Measurements from ENCODE around the gene ABHD16A. TPM values are rescaled to one million over a fixed set of nuclear protein-coding genes. Genes with fewer than 3 reads are reported as not detected.

ABHD16A gene
- total and polyA plus RNA-seq, 2 of the 13 experiments (the other 11 are each of a cell fraction or from before 2014, with no cell fraction given) = 43.5 to 45.4 TPM

DNA sequence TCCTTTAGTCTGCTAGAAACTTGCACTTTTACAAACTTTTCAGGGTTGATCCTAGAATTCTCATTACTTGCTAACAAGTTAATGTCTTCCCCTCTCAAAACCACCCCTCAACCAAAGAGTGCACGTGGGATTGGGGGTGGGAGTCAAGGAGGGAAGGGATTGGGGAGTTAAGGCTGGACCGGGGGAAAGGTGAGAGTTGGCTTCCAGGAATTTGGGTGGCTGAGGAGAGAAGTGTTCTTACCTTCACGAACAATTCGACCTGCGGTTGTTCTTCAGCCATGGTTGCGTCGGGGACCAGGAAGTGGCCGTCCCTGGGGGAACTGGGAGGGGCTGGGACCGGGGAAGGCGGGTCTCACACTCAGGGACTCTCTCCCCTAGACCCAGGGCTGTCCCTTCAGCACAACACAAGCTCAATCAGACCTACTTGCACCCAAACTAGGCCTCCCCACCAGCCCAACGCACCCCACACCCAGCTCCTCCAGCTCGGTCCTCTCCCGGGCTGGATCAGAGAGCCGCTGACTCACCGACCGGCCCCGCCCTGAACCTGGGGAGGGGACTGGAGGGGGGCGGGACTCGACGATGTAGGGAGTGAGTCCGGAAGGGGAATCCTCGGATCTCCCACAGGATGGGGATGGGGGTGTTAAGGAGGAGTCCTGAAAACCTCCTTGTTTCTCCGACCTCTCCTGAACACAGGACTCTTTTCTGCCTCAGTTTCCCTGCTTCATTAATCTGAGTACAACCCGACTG lies 33.1 kb upstream of the ABHD16A start, which contains the start of gene CLIC1 (continued):
- TF ChIP-seq POLR2AphosphoS5 (IDR thresholded peaks at IDR 0.05; ENCODE audit: low read depth, low read length) (peak; percentile 94), ARID2 (CRISPR knock-in tag; IDR thresholded peaks at IDR 0.05; ENCODE audit: borderline replicate concordance) (peak; percentile 16; the same call in 1 of the 2 replicates), REXO4 (CRISPR knock-in tag; IDR thresholded peaks at IDR 0.05; ENCODE audit: borderline replicate concordance) (no peak), GLI4 (CRISPR knock-in tag; IDR thresholded peaks at IDR 0.05; ENCODE audit: borderline replicate concordance) (peak; percentile 7; the same call in 1 of the 2 replicates), DR1 (CRISPR knock-in tag; IDR thresholded peaks at IDR 0.05) (peak; percentile 41; the same call in 1 of the 2 replicates), ERF (CRISPR knock-in tag; IDR thresholded peaks at IDR 0.05) (peak; percentile 72), NFE2L1 (CRISPR knock-in tag; IDR thresholded peaks at IDR 0.05; ENCODE audit: borderline replicate concordance) (peak; percentile 66; the same call in 1 of the 2 replicates), ZNF12 (CRISPR knock-in tag; IDR thresholded peaks at IDR 0.05) (no peak; the same call in 1 of the 2 replicates), ZFP36 (IDR thresholded peaks at IDR 0.05; ENCODE audit: borderline replicate concordance, low read depth, low read length, partially characterized antibody) (no peak), GATA4 (IDR thresholded peaks at IDR 0.05; ENCODE audit: borderline replicate concordance, low read depth) (no peak; the same call in 1 of the 2 replicates), PRDM15 (CRISPR knock-in tag; IDR thresholded peaks at IDR 0.05) (peak; percentile 62; the same call in 1 of the 2 replicates), ZC3H4 (CRISPR knock-in tag; IDR thresholded peaks at IDR 0.05; ENCODE audit: borderline replicate concordance) (no peak), NFATC3 (CRISPR knock-in tag; IDR thresholded peaks at IDR 0.05) (no peak), ZNF460 (CRISPR knock-in tag; IDR thresholded peaks at IDR 0.05; ENCODE audit: borderline replicate concordance) (no peak), ZNF124 (CRISPR knock-in tag; IDR thresholded peaks at IDR 0.05) (0 out of 2 replicates have a peak, but pooled peaks have one; percentile 33), ZBTB46 (CRISPR knock-in tag; IDR thresholded peaks at IDR 0.05; ENCODE audit: borderline replicate concordance) (no peak), CAMTA2 (CRISPR knock-in tag; IDR thresholded peaks at IDR 0.05; ENCODE audit: borderline replicate concordance) (peak; percentile 58; the same call in 1 of the 2 replicates)
- TF ChIP-seq, protein P1, sequence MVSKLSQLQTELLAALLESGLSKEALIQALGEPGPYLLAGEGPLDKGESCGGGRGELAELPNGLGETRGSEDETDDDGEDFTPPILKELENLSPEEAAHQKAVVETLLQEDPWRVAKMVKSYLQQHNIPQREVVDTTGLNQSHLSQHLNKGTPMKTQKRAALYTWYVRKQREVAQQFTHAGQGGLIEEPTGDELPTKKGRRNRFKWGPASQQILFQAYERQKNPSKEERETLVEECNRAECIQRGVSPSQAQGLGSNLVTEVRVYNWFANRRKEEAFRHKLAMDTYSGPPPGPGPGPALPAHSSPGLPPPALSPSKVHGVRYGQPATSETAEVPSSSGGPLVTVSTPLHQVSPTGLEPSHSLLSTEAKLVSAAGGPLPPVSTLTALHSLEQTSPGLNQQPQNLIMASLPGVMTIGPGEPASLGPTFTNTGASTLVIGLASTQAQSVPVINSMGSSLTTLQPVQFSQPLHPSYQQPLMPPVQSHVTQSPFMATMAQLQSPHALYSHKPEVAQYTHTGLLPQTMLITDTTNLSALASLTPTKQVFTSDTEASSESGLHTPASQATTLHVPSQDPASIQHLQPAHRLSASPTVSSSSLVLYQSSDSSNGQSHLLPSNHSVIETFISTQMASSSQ (IDR thresholded peaks at IDR 0.05; ENCODE audit: low read depth) = peak; percentile 37
- TF ChIP-seq, protein P1 (CRISPR knock-in tag; IDR thresholded peaks at IDR 0.05; ENCODE audit: borderline replicate concordance) = peak; percentile 49; the same call in 1 of the 2 replicates
